Putamen (tissue), 1 donor: ENCODE results near the gene PTTG1.

Experiments
- DNase-seq: peaks from one replicate; pipeline ENCODE4 v3.0.0-alpha.2; 2016; ENCODE audit warnings: low spot score

PTTG1 gene

GRCh38 chr5:160455600-160455999, 33.9 kb downstream of the PTTG1 start:
- no peak for DNase-seq

- no peak for DNase-seq
These were observed 35.0 kb downstream of the PTTG1 start for GRCh38 chr5:160456480-160457177.

- DNase-seq = no peak
These were observed 35.6 kb downstream of the PTTG1 start for GRCh38 chr5:160457252-160457651.

GRCh38 chr5:160458806-160459800, 37.4 kb downstream of the PTTG1 start:
- no peak for DNase-seq

- DNase-seq = no peak
These were observed 38.9 kb downstream of the PTTG1 start for GRCh38 chr5:160460377-160461049.

- DNase-seq = no peak
These were observed 39.7 kb downstream of the PTTG1 start for GRCh38 chr5:160461378-160461777.

- DNase-seq = no peak
These were observed 40.5 kb downstream of the PTTG1 start for GRCh38 chr5:160462167-160462566.

GRCh38 chr5:160463227-160463626, 41.6 kb downstream of the PTTG1 start:
- DNase-seq = no peak

- no peak for DNase-seq
These were observed 42.2 kb downstream of the PTTG1 start for GRCh38 chr5:160463740-160464465.

- no peak for DNase-seq
These were observed 42.8 kb downstream of the PTTG1 start for GRCh38 chr5:160464466-160464797.

GRCh38 chr5:160466116-160466515, 44.5 kb downstream of the PTTG1 start:
- no peak for DNase-seq

GRCh38 chr5:160466889-160467554, 45.4 kb downstream of the PTTG1 start:
- no peak for DNase-seq

GRCh38 chr5:160467555-160468362, 46.1 kb downstream of the PTTG1 start:
- DNase-seq = peak; percentile 52

- DNase-seq = no peak
These were observed 46.8 kb downstream of the PTTG1 start for GRCh38 chr5:160468363-160468975.

- no peak for DNase-seq
These were observed 47.8 kb downstream of the PTTG1 start for GRCh38 chr5:160469156-160470144.

- no peak for DNase-seq
These were observed 49.0 kb downstream of the PTTG1 start for GRCh38 chr5:160470437-160471361.

GRCh38 chr5:160471761-160472160, 50.1 kb downstream of the PTTG1 start:
- DNase-seq = no peak

GRCh38 chr5:160472482-160472881, 50.8 kb downstream of the PTTG1 start:
- DNase-seq = no peak
